KG1 (cell line): ENCODE measurements around the gene IL6ST.

Experiments
- DNase-seq: peaks from one replicate; lab custom pipeline; 2025; lab: John Stamatoyannopoulos, UW

IL6ST gene

GRCh38 chr5:55919625-55920024, 75.1 kb downstream of the IL6ST start:
- no peak for DNase-seq

DNA sequence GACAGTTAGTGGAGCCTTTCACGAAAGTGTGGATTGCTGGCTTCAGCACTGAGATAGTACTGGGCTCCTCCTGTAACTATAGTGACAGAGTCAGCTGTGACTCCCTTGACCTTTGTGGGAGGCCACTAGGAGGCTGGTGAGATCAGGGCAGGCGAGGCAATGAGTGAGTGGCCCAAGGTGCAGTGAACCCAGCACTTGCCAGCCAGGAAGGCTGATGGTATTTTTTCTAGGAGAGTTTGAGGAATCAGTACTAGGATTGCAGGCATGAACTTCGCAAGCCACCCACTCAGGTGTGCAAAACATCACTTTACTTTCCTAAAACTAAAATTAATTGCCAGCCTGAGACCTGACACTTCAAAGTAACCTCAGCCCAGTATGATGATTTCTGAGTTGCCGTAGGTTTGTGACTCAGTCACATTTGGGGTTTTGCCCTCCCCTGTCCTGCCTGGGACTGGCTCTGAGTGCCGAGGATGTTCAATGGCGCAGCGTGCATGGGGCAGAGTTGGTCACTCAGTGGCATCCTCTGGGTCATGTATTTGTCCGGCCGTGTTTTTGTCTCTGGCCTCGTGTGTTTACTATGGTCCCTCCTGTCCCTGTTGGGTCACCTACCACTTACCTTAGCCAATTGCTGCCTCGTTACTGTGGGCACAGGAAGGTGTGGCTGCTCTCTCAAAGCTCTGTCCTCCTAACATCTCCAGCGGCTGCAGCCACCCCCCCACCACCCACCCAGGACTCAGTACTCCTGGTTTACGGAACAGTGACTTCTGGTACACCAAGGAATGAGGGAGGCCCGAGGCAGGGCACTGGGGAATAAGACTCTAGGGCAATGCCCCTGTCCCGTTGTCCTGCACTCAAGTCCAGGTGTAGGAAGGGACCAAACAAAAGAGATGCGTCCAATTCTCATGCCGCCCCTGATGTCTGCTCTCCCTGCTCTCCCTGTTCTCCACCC, 76.4 kb downstream of the IL6ST start:
- no peak for DNase-seq

DNA sequence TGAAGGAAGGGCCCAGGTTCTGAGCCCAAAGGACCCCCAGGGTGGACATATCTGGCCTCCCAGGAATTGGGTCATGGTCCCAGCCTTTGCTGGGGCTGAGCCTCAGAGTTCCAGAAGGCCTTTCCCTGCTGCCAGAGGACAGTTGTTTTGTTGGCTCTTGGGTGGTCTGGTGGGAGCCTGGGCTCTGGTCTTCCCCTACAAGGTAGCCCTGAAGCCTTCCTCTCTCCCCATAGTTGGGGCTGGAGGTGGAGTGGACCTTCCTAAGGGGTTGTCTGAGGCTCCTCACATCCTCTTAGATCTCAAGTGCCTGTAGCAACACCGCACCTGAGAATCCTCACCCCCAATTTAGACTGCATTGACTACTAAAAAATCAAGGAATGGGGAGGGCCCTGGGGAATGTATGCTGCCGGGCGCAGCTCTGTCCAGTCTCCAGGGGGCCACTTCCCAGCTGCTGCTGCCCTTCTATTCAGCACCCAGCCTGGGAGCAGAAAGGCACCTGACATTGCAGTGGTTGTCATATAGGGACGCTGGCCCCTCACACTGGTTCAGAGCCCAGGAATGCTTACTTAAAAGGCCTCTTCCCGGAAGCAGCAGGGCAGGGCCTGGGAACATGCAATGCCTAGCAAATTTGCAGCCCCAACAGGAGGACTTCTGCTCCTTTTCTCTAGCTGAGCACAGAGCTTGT, 77.2 kb downstream of the IL6ST start:
- no peak for DNase-seq

GRCh38 chr5:55916986-55917385, 77.8 kb downstream of the IL6ST start:
- DNase-seq: no peak

- no peak for DNase-seq
Observed at GRCh38 chr5:55915783-55916182, 79.0 kb downstream of the IL6ST start.

DNA sequence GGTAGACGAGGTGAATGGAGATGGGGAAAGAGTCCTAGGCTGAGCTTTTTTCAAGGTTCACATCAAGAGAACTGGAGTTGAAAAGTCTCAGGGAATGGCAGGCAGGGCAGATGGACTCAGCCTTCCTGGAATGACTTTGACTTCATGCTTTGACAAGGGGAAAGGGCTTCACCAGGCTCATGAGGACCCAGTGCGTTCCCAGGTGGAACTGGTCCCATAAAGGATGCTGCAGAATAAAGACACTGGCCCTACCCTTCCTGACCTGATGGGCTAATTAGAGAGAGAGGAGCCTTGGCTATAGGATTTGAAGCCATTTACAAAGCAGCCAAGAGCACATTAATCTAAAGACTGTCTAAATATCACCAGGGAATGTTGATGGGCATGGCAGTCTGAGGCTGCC, 79.8 kb downstream of the IL6ST start:
- DNase-seq: no peak

DNA sequence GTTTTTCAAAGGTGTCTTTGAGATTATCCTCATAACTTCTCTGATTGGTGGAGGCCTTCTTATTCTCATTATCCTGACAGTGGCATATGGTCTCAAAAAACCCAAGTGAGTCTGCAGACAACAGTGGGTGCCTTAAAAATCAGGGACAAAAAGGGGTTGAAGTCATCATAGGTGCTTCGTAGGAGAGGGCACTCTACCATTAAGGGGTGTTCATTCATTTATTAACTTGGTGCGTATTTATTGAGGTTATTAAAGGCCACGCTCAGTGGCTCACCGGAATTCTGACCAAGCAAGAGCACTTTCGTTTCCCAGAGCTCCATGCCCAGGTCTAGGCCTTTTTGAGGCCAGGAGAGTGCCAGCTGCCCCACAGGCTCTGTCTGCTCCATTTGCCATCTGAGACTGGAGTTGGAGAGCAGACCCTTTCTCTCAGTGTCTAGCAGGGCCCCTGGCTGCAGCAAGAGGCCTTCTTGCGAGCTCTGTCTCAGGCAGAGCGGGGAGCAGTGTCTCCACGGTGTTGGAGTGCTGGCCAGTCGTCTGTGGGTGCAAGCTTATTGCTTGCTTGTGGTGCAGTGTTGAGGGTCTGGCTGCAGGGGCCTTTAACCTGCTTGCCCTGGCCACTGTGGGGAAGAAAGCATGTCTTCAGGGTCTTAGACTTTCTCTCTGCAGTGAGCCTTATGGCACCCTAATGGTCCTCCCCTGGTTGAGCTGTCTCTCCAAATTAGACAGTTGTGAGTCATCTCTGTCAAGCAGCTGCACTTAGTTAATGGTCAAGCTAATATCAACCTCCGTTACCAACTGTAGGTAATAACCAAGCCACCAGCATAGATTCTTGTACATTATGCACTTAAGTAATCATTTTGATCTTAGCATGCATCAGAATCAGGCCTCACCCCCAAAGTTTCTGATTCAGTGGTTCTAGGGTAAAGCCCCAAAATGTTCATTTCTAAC, 81.0 kb downstream of the IL6ST start:
- no peak for DNase-seq

- no peak for DNase-seq
Observed at GRCh38 chr5:55911784-55912653, 82.7 kb downstream of the IL6ST start.

GRCh38 chr5:55908804-55909203, 86.0 kb downstream of the IL6ST start:
- no peak for DNase-seq

- no peak for DNase-seq
Observed at GRCh38 chr5:55907927-55908326, 86.8 kb downstream of the IL6ST start.

GRCh38 chr5:55905251-55905650, 89.5 kb downstream of the IL6ST start:
- no peak for DNase-seq

DNA sequence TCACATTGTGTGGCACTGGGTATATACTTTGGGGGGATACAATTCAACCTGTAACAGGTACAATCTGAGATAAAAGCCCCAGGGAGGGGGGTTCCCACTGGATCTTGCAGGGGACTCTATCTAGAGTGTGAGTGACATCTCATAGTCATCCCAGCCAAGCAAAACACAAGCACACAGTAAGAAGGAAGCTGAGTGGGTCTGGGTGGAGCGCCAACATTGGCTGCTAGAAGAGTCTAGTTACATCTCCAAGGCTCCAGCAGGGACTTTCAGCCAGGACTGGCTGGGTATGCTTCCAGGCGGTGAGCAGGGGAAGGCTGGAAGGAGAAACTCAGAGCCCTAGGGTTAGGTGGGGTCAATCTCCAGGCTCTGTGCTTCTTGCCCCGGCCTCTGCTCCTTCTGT, 90.6 kb downstream of the IL6ST start:
- no peak for DNase-seq

GRCh38 chr5:55903121-55903701, 91.6 kb downstream of the IL6ST start:
- no peak for DNase-seq

DNA sequence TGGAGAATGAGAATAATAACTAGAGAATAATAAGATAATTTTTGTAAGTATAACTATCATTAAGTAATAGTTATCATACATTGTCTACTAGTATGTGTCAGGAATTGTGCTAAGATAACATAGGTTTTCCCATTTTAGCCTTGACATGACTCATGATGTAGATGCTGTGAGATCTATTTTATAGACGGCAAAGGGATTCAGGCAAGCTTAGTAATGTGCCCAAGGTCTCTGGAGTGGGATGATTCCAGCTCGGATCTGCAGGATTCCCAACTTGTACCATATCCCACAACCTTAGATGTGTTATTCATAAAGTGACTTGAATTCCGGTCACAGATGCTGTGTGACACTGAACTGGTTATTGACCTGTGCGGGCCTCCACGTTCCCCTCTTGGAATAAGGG, 92.1 kb downstream of the IL6ST start:
- no peak for DNase-seq

- DNase-seq: no peak
Observed at GRCh38 chr5:55900776-55901175, 94.0 kb downstream of the IL6ST start.

DNA sequence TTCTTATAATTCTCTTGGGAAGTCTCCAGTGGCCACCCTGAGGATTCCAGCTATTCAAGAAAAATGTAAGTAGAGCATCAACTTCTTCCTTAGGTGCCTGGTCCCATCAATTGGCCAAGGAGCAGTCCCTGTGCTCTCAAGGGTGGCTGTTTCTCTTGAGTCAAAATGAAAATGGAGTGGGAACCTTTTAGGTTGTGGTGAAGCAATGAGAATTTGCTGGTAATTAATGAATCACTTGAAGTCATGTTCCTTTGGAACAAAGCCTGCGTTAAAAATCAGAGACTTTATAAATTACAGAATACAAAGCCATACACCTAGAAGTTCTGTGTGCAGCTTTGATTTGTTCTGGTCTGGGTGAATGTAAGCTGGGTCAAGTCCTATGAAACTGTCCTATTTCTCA, 94.7 kb downstream of the IL6ST start:
- DNase-seq: no peak

GRCh38 chr5:55899344-55899743, 95.4 kb downstream of the IL6ST start:
- no peak for DNase-seq

DNA sequence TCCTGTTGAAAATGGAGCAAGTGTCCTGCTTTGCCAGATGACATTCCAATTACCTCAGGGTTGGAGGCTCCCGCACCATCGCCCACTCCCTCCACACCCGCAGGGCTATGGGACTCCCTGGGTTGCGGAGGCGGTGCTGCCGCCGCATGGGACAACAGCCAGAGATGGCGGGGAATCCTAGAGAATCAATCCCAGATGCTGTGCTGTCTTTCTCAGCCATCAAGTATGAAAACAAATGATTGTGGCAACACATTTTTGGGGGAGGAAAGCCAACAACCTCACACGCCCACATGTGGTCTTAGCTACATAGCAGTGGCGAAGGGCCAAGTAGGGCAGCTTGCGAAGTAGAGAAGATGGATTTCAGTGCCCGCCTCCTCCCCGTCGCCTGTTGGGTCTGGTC, 96.9 kb downstream of the IL6ST start:
- no peak for DNase-seq

DNA sequence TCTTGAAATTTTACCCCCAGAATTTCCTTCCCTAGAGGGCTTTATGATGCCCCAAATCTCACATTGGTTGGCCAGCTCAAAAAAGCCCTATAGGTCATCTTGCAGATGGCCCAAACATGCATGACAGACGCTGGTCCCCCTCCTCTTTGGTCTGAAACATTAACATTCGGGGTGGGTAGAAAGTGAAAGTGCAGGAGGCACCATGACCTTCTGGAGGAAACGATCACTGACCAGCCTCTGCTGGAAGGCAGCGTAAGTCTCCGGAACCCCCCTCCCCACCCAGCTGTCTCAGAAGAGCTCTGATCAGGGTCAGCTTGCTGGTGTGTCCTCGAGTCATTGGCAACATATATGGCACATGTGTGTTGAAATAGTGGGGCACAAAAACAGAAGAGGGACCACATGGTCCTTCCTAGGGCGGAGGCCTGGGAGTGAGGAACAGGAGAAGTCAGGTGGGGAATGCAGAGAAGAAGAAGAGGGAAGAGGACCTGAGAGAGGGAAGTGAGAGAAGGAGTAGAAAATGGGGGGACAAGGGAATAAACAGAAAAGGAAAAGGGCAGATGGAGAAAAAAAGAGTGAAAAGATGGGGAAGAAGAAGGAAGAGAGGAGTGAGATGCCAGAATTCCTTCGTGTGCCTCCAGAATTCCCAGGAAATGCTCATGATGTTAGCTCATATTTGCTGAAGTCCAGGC, 97.4 kb downstream of the IL6ST start:
- DNase-seq: no peak

GRCh38 chr5:55896663-55897062, 98.1 kb downstream of the IL6ST start:
- no peak for DNase-seq
